ENCODE measurements around the gene SLC16A12. TPM values are rescaled to one million over a fixed set of nuclear protein-coding genes. Genes with fewer than 3 reads are reported as not detected.

Gene SLC16A12
- total and polyA plus RNA-seq, 2 experiments from 2014 or later = 5.7 to 5.9 TPM

DNA sequence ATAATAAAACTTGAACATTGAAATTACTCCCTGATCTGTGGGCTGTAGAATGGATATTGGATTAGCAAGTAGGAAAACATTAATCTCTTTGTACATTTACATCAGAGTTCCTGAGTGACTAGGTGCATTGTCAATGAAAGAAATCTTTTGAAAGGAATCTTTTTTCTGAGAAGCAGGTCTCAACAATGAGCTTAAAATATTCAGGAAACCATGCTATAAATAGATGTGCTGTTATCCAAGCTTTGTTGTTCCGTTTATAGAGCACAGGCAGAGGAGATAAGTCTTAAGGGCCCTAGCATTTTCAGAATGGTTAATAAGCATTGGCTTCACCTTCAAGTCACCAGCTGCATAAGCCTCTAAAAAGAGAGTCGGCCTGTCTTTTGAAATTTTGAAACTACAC, 41.3 kb upstream of the SLC16A12 start:
- Histone ChIP-seq H3K4me2 (no peak overlapping the region), H3K9me2 (replicated peaks; ENCODE audit: insufficient read depth) (no peaks in the 10 kb centered on the region), H3K79me2 (no peaks in the 10 kb centered on the region), H3K27ac (no peak overlapping the region), H3K9me3 (ENCODE audit: low read depth) (no peaks in the 10 kb centered on the region), H3K4me3 (no peak overlapping the region), H3K27me3 (no peaks in the 10 kb centered on the region), H3K36me3 (replicated peaks; ENCODE audit: insufficient read depth, low read depth) (no peaks in the 10 kb centered on the region), H4K20me1 (ENCODE audit: insufficient read depth, poor library complexity, severe bottlenecking) (no peaks in the 10 kb centered on the region), H3K4me1 (ENCODE audit: insufficient read depth) (no peaks in the 10 kb centered on the region), H2AFZ (no peak overlapping the region)
- DNase-seq (ENCODE audit: low spot score) = no peak
- no peak for TF ChIP-seq EZH2phosphoT487 (IDR thresholded peaks at IDR 0.05; ENCODE audit: low read depth, severe bottlenecking, unreplicated experiment)
- no peak for TF ChIP-seq EZH2 (IDR thresholded peaks at IDR 0.05; ENCODE audit: borderline replicate concordance)
- TF ChIP-seq, protein P1, sequence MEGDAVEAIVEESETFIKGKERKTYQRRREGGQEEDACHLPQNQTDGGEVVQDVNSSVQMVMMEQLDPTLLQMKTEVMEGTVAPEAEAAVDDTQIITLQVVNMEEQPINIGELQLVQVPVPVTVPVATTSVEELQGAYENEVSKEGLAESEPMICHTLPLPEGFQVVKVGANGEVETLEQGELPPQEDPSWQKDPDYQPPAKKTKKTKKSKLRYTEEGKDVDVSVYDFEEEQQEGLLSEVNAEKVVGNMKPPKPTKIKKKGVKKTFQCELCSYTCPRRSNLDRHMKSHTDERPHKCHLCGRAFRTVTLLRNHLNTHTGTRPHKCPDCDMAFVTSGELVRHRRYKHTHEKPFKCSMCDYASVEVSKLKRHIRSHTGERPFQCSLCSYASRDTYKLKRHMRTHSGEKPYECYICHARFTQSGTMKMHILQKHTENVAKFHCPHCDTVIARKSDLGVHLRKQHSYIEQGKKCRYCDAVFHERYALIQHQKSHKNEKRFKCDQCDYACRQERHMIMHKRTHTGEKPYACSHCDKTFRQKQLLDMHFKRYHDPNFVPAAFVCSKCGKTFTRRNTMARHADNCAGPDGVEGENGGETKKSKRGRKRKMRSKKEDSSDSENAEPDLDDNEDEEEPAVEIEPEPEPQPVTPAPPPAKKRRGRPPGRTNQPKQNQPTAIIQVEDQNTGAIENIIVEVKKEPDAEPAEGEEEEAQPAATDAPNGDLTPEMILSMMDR (IDR thresholded peaks at IDR 0.05; ENCODE audit: poor library complexity) = no peak
- 89% methylated on average over 2 of the region's 2 CpGs for WGBS (ENCODE audit: low lambda C conversion rate, missing lambda C conversion rate)

- Histone ChIP-seq H3K4me1 (ENCODE audit: insufficient read depth) (no peaks in the 10 kb centered on the region), H3K27me3 (no peaks in the 10 kb centered on the region), H3K79me2 (no peaks in the 10 kb centered on the region), H2AFZ (no peak overlapping the region), H3K9me2 (replicated peaks; ENCODE audit: insufficient read depth) (no peaks in the 10 kb centered on the region), H3K9me3 (ENCODE audit: low read depth) (no peaks in the 10 kb centered on the region), H3K27ac (no peak overlapping the region), H3K36me3 (replicated peaks; ENCODE audit: insufficient read depth, low read depth) (no peaks in the 10 kb centered on the region), H3K4me3 (no peak overlapping the region), H3K4me2 (no peak overlapping the region), H4K20me1 (ENCODE audit: insufficient read depth, poor library complexity, severe bottlenecking) (no peaks in the 10 kb centered on the region)
- TF ChIP-seq EZH2phosphoT487 (IDR thresholded peaks at IDR 0.05; ENCODE audit: low read depth, severe bottlenecking, unreplicated experiment) = no peak
- TF ChIP-seq EZH2 (IDR thresholded peaks at IDR 0.05; ENCODE audit: borderline replicate concordance) = no peak
- TF ChIP-seq, protein P1 (IDR thresholded peaks at IDR 0.05; ENCODE audit: poor library complexity) = no peak
- no peak for DNase-seq (ENCODE audit: low spot score)
- 89% methylated on average over 3 of the region's 3 CpGs for WGBS (ENCODE audit: low lambda C conversion rate, missing lambda C conversion rate)
Observed at GRCh38 chr10:89576022-89576421, 40.6 kb upstream of the SLC16A12 start.

- H3K27me3 ChIP-seq = no peaks in the 10 kb centered on the region
- H3K9me2 ChIP-seq (replicated peaks; ENCODE audit: insufficient read depth) = no peaks in the 10 kb centered on the region
- H3K36me3 ChIP-seq (replicated peaks; ENCODE audit: insufficient read depth, low read depth) = no peaks in the 10 kb centered on the region
- no peak overlapping the region for H2AFZ ChIP-seq
- TF ChIP-seq EZH2 (IDR thresholded peaks at IDR 0.05; ENCODE audit: borderline replicate concordance) (no peak), EZH2phosphoT487 (IDR thresholded peaks at IDR 0.05; ENCODE audit: low read depth, severe bottlenecking, unreplicated experiment) (no peak)
- TF ChIP-seq, protein P1 (IDR thresholded peaks at IDR 0.05; ENCODE audit: poor library complexity) = no peak
- no peak for DNase-seq (ENCODE audit: low spot score)
- H3K4me2 ChIP-seq = no peak overlapping the region
- H3K27ac ChIP-seq = no peak overlapping the region
- H3K4me3 ChIP-seq = no peak overlapping the region
- H3K79me2 ChIP-seq = no peaks in the 10 kb centered on the region
- H4K20me1 ChIP-seq (ENCODE audit: insufficient read depth, poor library complexity, severe bottlenecking) = no peaks in the 10 kb centered on the region
- H3K4me1 ChIP-seq (ENCODE audit: insufficient read depth) = no peaks in the 10 kb centered on the region
- H3K9me3 ChIP-seq (ENCODE audit: low read depth) = no peaks in the 10 kb centered on the region
Observed at GRCh38 chr10:89575031-89575430, 39.6 kb upstream of the SLC16A12 start.

- 64% methylated on average over 1 of the region's 1 CpG for WGBS (ENCODE audit: low lambda C conversion rate, missing lambda C conversion rate)
- TF ChIP-seq EZH2phosphoT487 (IDR thresholded peaks at IDR 0.05; ENCODE audit: low read depth, severe bottlenecking, unreplicated experiment) (no peak), EZH2 (IDR thresholded peaks at IDR 0.05; ENCODE audit: borderline replicate concordance) (no peak)
- TF ChIP-seq, protein P1 (IDR thresholded peaks at IDR 0.05; ENCODE audit: poor library complexity) = no peak
- no peak overlapping the region for H2AFZ ChIP-seq
Observed at GRCh38 chr10:89574368-89574767, 39.0 kb upstream of the SLC16A12 start.

More at GRCh38 chr10:89574368-89574767, 39.0 kb upstream of the SLC16A12 start:
- no peak overlapping the region for H3K4me3 ChIP-seq
- H3K9me3 ChIP-seq (ENCODE audit: low read depth) = no peaks in the 10 kb centered on the region
- H3K27me3 ChIP-seq = no peaks in the 10 kb centered on the region
- DNase-seq (ENCODE audit: low spot score) = no peak
- H3K79me2 ChIP-seq = no peaks in the 10 kb centered on the region
- H4K20me1 ChIP-seq (ENCODE audit: insufficient read depth, poor library complexity, severe bottlenecking) = no peaks in the 10 kb centered on the region
- H3K27ac ChIP-seq = no peak overlapping the region
- no peaks in the 10 kb centered on the region for H3K36me3 ChIP-seq (replicated peaks; ENCODE audit: insufficient read depth, low read depth)
- no peaks in the 10 kb centered on the region for H3K4me1 ChIP-seq (ENCODE audit: insufficient read depth)
- no peaks in the 10 kb centered on the region for H3K9me2 ChIP-seq (replicated peaks; ENCODE audit: insufficient read depth)
- H3K4me2 ChIP-seq = no peak overlapping the region

All from hepatocyte (in vitro differentiated cells).